ENCODE results near the gene TGFBR3.

Gene TGFBR3

GRCh38 chr1:91741301-91741700, 144.7 kb downstream of the TGFBR3 start:
- no peak for DNase-seq (ENCODE audit: low read depth in 1 of 2, low spot score in 1 of 2)

GRCh38 chr1:91737650-91738049, 148.3 kb downstream of the TGFBR3 start:
- DNase-seq (ENCODE audit: low read depth in 1 of 2, low spot score in 1 of 2): no peak

- DNase-seq (ENCODE audit: low read depth in 1 of 2, low spot score in 1 of 2): no peak
These were observed 149.0 kb downstream of the TGFBR3 start for GRCh38 chr1:91736715-91737615.

DNA sequence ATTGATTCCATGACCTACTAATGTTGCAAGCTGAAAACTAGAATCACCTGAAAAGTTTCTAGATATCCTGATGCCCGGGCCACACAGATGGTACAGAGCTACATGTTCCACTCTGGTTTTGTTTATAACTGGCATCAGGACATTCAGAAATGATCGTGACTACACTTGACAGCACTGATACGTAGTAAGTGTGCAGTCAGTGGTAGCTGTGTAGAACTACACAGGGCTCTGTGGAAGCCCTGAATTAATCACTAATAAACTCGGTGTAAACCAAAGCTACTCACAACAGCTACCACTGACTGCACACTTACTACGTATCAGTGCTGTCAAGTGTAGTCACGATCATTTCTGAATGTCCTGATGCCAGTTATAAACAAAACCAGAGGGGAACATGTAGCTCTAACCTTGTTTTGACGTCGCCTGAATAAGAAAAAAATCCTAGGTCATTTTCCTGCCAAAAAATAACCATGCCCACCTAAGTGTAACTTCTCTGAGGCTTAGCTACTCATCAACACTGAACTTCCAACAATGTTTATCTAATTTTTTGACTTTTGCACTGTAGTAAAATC, 149.7 kb downstream of the TGFBR3 start:
- no peak for DNase-seq (ENCODE audit: low read depth in 1 of 2, low spot score in 1 of 2)

DNA sequence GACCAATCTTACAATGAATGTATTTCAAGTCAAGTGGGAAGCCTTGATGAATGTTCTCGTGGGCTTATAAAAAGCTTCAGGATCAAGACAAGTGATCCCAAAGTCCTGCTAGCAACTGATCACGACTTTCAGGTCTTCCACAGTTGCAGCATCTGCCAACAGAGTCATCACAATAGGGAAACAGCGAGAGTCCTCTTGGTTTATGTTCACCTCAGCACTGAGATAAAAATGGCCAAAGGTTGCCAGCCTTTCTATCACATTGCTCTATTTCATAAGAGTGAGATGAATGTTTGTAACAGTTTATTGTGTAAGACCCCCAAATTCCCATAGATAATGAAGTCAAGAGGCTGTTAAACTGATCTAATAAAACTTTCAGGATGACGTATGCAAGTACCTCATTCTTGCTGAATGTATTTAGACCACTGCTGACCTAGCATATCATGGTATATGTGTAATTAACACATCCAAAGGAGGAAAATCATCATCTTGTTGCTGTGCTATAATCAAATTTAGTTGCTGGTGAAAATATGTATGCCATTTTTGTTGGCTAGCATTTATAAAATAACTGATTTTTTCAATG, 150.6 kb downstream of the TGFBR3 start:
- DNase-seq (ENCODE audit: low read depth in 1 of 2, low spot score in 1 of 2): no peak

GRCh38 chr1:91734761-91735160, 151.2 kb downstream of the TGFBR3 start:
- DNase-seq (ENCODE audit: low read depth in 1 of 2, low spot score in 1 of 2): no peak

DNA sequence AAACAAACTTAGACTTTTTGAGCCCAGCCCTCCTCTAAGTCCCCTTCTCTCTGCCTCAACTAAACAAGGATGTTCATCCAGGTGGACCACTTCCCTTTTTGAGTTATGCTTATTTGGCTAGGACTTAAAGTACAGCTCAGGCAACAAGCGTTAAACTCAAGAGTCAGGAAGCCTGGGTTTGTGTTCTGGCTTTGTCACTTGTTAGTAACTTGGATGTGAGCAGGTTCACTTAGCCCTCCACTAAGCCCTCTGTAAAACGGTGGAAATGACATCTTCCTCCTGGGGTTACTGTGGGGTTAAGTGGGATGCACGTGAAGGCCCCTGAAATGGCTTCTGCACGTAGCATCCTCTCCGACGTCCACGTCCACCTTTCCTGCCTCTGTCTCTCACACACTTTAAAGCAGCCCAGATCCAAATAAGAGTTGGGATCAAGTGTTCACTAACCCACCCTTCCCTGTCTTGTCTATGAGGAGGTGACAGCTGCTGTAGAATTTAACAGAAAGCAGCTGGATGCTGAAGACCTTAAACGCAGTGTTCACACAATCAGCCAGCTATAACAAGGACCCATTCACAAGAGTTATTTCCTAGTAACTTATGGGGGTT, 152.7 kb downstream of the TGFBR3 start:
- no peak for DNase-seq (ENCODE audit: low read depth in 1 of 2, low spot score in 1 of 2)

- no peak for DNase-seq (ENCODE audit: low read depth in 1 of 2, low spot score in 1 of 2)
These were observed 153.5 kb downstream of the TGFBR3 start for GRCh38 chr1:91732291-91733107.

DNA sequence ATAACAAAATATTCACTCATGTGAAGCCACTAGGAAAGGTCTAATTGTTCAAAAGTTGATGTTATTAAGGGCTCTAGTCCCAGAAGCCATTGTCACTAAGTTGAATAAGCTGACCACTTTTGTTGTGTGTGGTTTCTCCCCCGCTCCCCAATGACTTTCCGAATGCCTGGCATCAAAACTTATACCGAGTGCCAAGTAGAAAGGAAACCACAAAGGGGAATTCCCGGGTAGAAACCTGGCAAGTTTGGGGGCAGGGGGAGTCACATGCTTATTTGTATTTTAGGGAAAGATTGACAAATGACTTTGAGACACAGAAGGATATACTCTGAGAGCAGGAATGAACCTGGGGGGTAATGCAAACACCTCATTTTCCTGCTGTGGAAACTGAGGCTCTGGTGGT, 154.1 kb downstream of the TGFBR3 start:
- peak; percentile 3 to 6 for DNase-seq (ENCODE audit: low read depth in 1 of 2, low spot score in 1 of 2)

DNA sequence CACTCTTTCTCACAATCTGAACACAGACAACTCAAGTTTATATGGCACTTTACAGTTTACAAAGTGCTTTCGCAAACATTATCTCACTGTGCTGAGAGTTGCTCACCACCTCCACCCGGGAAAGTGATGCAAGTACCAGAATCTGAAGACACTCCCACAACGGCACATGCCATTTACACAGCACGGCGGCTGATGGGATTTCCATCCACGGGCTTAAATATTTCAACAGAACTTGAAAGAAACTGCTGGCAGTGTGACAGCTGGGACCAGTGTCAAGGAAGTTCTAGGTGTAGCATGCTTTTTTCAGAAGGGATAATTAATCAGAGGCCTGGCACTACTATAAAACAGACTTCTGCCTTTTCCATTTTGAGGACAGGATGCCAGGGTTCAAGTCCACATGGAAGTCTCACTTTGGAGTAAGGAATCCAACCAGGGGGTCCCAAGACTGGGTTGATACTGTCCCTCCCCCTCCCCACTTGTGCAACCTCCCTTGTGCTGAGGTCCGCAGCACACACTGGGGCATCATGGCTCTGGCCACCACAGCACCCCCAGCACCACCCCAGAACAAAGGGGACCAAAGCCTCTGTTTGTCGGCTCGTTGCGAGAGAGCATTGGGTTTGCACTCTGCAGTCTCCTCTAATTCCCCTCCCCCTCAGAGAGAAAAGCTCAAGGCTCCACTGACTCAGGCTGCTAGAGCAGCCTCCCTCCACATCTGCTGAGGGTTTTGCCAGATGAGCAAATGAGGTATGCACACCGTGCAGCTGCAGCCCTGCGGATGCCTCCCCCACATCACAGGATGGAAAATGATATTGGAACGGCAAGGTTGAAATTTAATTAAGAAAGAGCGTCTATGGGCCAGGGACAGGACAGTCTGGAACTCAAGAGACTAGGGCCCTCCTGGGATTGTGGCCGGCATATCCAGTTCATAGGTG, 154.9 kb downstream of the TGFBR3 start:
- no peak for DNase-seq (ENCODE audit: low read depth in 1 of 2, low spot score in 1 of 2)

GRCh38 chr1:91729621-91730358, 156.2 kb downstream of the TGFBR3 start:
- DNase-seq (ENCODE audit: low read depth in 1 of 2, low spot score in 1 of 2): no peak

GRCh38 chr1:91727763-91728162, 158.2 kb downstream of the TGFBR3 start:
- no peak for DNase-seq (ENCODE audit: low read depth in 1 of 2, low spot score in 1 of 2)

GRCh38 chr1:91725989-91726721, 159.8 kb downstream of the TGFBR3 start:
- DNase-seq (ENCODE audit: low read depth in 1 of 2, low spot score in 1 of 2): no peak

DNA sequence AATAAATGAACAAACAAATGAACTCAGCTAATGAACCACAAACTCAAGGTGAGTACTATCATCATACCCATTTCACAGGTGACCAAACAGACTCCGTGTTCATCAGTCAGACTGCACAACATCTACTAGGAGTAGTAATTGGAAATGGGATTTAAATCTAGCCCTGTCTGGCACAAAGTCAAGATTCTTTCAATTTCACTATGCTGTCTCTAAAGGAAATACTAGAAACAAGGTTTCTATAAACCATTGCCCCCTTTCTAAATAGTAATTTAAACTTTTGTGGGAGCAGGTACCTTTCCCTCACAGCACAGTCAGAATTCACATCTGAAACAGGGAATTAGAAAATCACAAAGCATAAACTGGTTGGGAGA, 160.3 kb downstream of the TGFBR3 start:
- DNase-seq (ENCODE audit: low read depth in 1 of 2, low spot score in 1 of 2): no peak

DNA sequence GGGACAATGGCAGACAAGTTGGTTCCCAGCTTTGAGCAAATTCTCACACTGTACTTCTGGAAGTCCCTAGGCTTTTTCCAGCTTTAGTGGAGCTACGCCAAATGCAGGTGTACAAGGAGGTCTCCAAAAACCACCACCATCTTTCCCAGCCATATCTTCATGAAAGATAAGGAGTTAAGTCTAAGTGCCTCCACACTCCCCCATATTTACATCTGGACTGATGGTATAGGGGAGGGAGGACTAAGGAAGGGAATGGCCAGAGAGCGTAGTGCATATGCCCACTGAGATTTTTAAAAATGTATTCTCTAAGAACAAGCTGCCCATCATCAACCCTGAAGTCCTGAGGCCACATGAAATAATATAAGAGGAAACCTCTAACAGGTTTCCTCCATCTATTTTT, 161.3 kb downstream of the TGFBR3 start:
- DNase-seq (ENCODE audit: low read depth in 1 of 2, low spot score in 1 of 2): no peak

DNA sequence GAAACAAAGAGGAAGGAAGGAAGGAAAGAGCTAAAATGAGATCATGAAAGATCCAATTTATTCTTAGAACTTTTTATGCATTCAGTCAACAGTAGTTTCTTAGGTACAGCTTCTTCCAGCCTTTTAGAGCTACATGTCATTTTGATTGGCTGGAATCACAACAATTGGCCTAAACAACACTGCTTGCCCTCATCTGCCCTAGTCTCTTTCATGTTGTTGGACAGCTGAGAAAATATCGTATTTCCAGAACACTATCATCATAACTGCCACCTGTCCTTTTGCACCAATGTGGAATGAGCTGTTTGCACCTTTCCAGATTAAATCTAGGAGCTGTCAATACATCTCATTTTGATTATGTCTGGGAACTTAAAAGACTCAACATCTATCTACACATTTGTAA, 161.7 kb downstream of the TGFBR3 start:
- DNase-seq (ENCODE audit: low read depth in 1 of 2, low spot score in 1 of 2): no peak

- no peak for DNase-seq (ENCODE audit: low read depth in 1 of 2, low spot score in 1 of 2)
These were observed 165.9 kb downstream of the TGFBR3 start for GRCh38 chr1:91720044-91720443.

DNA sequence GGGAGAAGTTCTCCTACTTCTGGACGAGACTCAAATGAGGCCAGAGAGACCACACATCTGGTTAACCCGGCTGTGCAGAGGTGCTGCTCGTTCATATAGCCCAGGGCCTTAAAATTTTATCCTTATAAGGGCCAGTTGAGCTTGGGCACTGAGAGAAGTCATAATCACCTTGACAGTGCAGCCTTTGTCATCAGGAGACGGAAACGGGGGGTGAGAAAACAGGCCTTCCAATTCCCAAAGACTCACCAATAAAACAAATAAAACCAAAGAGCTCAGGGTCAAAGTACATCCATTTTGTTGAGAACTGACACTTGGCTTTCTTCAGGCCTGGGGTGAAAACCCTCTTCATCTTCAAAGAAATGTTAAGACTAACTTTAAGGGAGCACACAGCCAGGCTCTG, 167.1 kb downstream of the TGFBR3 start:
- DNase-seq (ENCODE audit: low read depth in 1 of 2, low spot score in 1 of 2): no peak

GRCh38 chr1:91718368-91718767, 167.6 kb downstream of the TGFBR3 start:
- DNase-seq (ENCODE audit: low read depth in 1 of 2, low spot score in 1 of 2): no peak
